ENCODE results near the gene RASSF5.
A peak's percentile ranks its signal among the peaks of the same experiment; 100 is the strongest.
"Not testable (repeated sequence)": the region's sequence is repeated elsewhere in the genome, so short reads cannot be mapped to it uniquely, and the experiment has no call there.

Gene RASSF5

GRCh38 chr1:206476591-206476990, 30.7 kb upstream of the RASSF5 start:
- no peak for DNase-seq (ENCODE audit: low read depth in 2 of 2)

GRCh38 chr1:206477110-206477509, 30.2 kb upstream of the RASSF5 start:
- no peak for DNase-seq (ENCODE audit: low read depth in 2 of 2)

GRCh38 chr1:206477581-206478380, 29.6 kb upstream of the RASSF5 start:
- no peak for DNase-seq (ENCODE audit: low read depth in 2 of 2)

GRCh38 chr1:206478746-206479145, 28.6 kb upstream of the RASSF5 start:
- DNase-seq (ENCODE audit: low read depth in 2 of 2), result no peak

GRCh38 chr1:206479183-206480125, 27.9 kb upstream of the RASSF5 start:
- DNase-seq (ENCODE audit: low read depth in 2 of 2), result peak; percentile 45 to 60

- DNase-seq (ENCODE audit: low read depth in 2 of 2), result no peak
Observed at GRCh38 chr1:206480211-206480610, 27.1 kb upstream of the RASSF5 start.

- DNase-seq (ENCODE audit: low read depth in 2 of 2), result no peak
Observed at GRCh38 chr1:206482611-206483010, 24.7 kb upstream of the RASSF5 start.

GRCh38 chr1:206483864-206484263, 23.5 kb upstream of the RASSF5 start:
- DNase-seq (ENCODE audit: low read depth in 2 of 2), result not testable (repeated sequence)

GRCh38 chr1:206484901-206485300, 22.4 kb upstream of the RASSF5 start:
- DNase-seq (ENCODE audit: low read depth in 2 of 2), result no peak

- DNase-seq (ENCODE audit: low read depth in 2 of 2), result no peak
Observed at GRCh38 chr1:206486995-206487788, 20.1 kb upstream of the RASSF5 start.

GRCh38 chr1:206487970-206488369, 19.4 kb upstream of the RASSF5 start:
- no peak for DNase-seq (ENCODE audit: low read depth in 2 of 2)

- DNase-seq (ENCODE audit: low read depth in 2 of 2), result no peak
Observed at GRCh38 chr1:206488466-206488865, 18.9 kb upstream of the RASSF5 start.

- peak; percentile 62 to 67 for DNase-seq (ENCODE audit: low read depth in 2 of 2)
Observed at GRCh38 chr1:206489980-206490770, 17.2 kb upstream of the RASSF5 start.

GRCh38 chr1:206490771-206491405, 16.4 kb upstream of the RASSF5 start:
- DNase-seq (ENCODE audit: low read depth in 2 of 2), result no peak

GRCh38 chr1:206491616-206492015, 15.7 kb upstream of the RASSF5 start:
- no peak for DNase-seq (ENCODE audit: low read depth in 2 of 2)

GRCh38 chr1:206492589-206492988, 14.7 kb upstream of the RASSF5 start:
- DNase-seq (ENCODE audit: low read depth in 2 of 2), result no peak

GRCh38 chr1:206493279-206493678, 14.1 kb upstream of the RASSF5 start:
- DNase-seq (ENCODE audit: low read depth in 2 of 2), result no peak

GRCh38 chr1:206495011-206495461, 12.3 kb upstream of the RASSF5 start:
- DNase-seq (ENCODE audit: low read depth in 2 of 2), result no peak

- DNase-seq (ENCODE audit: low read depth in 2 of 2), result no peak
Observed at GRCh38 chr1:206495493-206496046, 11.8 kb upstream of the RASSF5 start.

GRCh38 chr1:206496131-206496793, 11.1 kb upstream of the RASSF5 start:
- DNase-seq (ENCODE audit: low read depth in 2 of 2), result no peak
